GM19238 (cell line): ENCODE data around the gene MAPKAPK3.
"Not testable (repeated sequence)": the region's sequence is repeated elsewhere in the genome, so short reads cannot be mapped to it uniquely, and the experiment has no call there.

Experiments
- DNase-seq: peaks from one replicate; pipeline ENCODE4 v3.0.0; 2011; ENCODE audit warnings: low spot score; ENCODE audit not compliant: insufficient read length

The MAPKAPK3 gene

GRCh38 chr3:50687916-50688315 lies 71.0 kb downstream of the MAPKAPK3 start:
- DNase-seq: no peak

- DNase-seq: not testable (repeated sequence)
Observed at GRCh38 chr3:50688602-50689001, 71.7 kb downstream of the MAPKAPK3 start.

DNA sequence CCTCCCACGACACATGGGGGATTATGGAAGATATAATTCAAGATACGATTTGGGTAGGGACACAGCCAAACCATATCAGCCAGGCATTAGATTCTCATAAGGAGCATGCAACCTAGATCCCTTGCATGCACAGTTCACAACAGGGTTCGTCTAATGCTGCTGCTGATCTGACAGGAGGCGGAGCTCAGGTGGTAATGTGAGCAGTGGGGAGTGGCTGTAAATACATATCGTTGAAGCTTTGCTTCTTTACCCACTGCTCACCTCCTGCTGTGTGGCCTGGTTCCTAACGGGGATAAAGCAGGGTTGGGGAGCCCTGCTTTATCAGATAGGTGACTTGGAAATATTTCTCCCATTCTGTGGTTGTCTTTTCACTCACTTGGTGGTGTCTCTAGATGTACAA lies 72.6 kb downstream of the MAPKAPK3 start:
- no peak for DNase-seq

DNA sequence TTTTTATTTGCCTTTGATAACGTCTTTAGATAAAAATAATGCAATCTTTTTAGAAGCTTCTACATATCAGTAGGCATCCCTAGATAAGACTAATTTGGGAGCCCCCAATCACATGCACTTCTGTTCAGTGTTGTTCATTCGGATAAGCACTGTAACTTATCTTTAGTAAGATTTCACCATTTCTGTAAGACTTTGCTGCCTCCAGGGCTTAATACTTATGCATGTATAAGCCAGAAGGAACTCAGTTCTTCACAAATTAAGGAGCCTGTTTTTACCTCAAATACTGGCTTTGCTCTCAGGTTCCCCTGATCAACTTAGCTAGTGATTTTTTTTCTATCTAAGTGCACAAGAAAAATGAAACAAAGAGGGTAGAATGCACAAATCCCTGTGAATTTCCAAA lies 78.1 kb downstream of the MAPKAPK3 start:
- DNase-seq: no peak

DNA sequence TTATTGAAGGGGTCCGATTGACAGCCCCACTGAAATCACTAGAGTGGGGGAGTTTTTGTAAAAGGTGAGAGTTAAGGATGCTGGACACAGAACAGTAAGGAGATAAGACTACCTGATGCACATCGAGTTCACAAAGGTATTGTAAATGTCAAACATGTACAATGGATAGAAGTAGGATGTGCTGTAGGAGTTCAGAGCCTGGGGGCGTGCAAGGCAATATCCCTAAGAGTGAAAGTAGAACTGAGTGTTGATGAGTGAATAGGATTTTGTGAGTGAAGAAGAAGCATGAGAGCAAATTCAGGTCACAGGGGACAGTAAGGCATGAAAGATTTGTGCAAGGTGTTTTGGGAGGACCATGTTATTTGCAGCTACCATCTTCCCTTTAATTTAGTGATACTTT lies 79.3 kb downstream of the MAPKAPK3 start:
- DNase-seq: no peak

DNA sequence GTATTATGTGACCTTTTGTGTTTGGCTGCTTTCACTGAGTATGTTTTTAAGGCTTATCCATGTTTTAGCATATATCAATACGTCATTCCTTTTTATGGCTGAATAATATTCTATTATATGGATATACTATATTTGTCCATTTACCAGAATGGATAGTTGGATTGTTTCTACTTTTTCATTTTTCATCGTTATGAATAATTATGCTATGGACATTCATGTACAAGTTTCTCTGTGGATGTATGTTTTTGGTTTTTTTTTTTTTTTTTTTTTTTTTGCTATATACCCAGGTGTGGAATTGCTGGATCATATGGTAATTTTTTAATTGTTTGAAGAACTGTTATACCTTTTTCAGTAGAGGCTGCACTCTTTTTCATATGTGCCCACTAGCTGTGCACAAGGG lies 81.3 kb downstream of the MAPKAPK3 start:
- no peak for DNase-seq
